PFSK-1 (cell line): ENCODE measurements around the gene EPHA7.

Experiments used
- FOXP2 ChIP-seq: optimal IDR thresholded peaks from 2 replicates; pipeline ENCODE3; 2011; ENCODE audit warnings: borderline replicate concordance, control low read depth, inconsistent platforms; ENCODE audit not compliant: insufficient read depth; ENCODE audit errors: extremely low read length, extremely low read depth
- POLR2AphosphoS5 ChIP-seq: IDR thresholded peaks from 2 replicates; pipeline ENCODE4 v1.6.1; 2012; ENCODE audit warnings: low read depth, mild to moderate bottlenecking, control low read depth, low read length, moderate library complexity
- SIN3A ChIP-seq: IDR thresholded peaks from 2 replicates; pipeline ENCODE4 v1.6.1; 2012; ENCODE audit warnings: mild to moderate bottlenecking, low read length, moderate library complexity, borderline replicate concordance; ENCODE audit not compliant: insufficient read depth
- TAF1 ChIP-seq: IDR thresholded peaks from 2 replicates; pipeline ENCODE4 v1.6.1; 2012; ENCODE audit warnings: low read length, control low read depth, borderline replicate concordance; ENCODE audit not compliant: insufficient read depth
- TF ChIP-seq, protein P1 (sequence below), 2 experiments: IDR thresholded peaks; 2 replicates each; pipeline versions ENCODE4 v1.6.1 to v1.8.0; 2011 to 2012; ENCODE audit warnings: low read depth in 2 of 2, low read length in 2 of 2, control low read depth in 1 of 2, inconsistent platforms in 1 of 2, mild to moderate bottlenecking in 1 of 2, moderate library complexity in 1 of 2; ENCODE audit not compliant: insufficient read depth in 1 of 2

DNA sequence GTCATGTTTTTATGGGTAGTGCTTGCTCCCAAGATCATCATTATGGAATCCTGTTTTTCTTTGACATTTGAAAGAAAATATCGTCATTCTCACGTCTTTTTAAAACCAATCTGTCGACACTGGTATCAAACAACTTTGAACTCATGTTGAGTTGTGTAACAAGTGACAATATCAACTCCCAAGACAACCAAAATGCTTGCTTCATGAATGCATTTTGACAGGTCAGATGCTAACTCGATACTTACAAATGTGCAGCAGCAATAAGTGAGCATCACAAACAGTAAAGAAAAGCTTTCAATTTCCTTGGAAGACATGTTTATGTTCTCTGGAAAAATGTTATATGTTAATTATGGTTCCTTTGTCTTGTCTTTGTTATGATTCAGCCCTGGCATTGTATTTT is 125.9 kb downstream of the EPHA7 start:
- TF ChIP-seq, protein P1, sequence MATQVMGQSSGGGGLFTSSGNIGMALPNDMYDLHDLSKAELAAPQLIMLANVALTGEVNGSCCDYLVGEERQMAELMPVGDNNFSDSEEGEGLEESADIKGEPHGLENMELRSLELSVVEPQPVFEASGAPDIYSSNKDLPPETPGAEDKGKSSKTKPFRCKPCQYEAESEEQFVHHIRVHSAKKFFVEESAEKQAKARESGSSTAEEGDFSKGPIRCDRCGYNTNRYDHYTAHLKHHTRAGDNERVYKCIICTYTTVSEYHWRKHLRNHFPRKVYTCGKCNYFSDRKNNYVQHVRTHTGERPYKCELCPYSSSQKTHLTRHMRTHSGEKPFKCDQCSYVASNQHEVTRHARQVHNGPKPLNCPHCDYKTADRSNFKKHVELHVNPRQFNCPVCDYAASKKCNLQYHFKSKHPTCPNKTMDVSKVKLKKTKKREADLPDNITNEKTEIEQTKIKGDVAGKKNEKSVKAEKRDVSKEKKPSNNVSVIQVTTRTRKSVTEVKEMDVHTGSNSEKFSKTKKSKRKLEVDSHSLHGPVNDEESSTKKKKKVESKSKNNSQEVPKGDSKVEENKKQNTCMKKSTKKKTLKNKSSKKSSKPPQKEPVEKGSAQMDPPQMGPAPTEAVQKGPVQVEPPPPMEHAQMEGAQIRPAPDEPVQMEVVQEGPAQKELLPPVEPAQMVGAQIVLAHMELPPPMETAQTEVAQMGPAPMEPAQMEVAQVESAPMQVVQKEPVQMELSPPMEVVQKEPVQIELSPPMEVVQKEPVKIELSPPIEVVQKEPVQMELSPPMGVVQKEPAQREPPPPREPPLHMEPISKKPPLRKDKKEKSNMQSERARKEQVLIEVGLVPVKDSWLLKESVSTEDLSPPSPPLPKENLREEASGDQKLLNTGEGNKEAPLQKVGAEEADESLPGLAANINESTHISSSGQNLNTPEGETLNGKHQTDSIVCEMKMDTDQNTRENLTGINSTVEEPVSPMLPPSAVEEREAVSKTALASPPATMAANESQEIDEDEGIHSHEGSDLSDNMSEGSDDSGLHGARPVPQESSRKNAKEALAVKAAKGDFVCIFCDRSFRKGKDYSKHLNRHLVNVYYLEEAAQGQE (IDR thresholded peaks at IDR 0.05; ENCODE audit: insufficient read depth in 1 of 2, low read depth in 2 of 2, low read length in 2 of 2) = no peak
- no peak for TF ChIP-seq FOXP2
- TF ChIP-seq POLR2AphosphoS5 = no peak
- TF ChIP-seq SIN3A = no peak
- TF ChIP-seq TAF1 = no peak
